CD4-positive, alpha-beta T cell treated with Interleukin-6 at 100 ng/mL for 8 hours (primary cell): ENCODE measurements around the gene SLC9A5.

Source experiments
- DNase-seq: peaks from one replicate; pipeline ENCODE4 v3.0.0-alpha.2; 2020; ENCODE audit warnings: mixed read lengths, low spot score

Gene SLC9A5

DNA sequence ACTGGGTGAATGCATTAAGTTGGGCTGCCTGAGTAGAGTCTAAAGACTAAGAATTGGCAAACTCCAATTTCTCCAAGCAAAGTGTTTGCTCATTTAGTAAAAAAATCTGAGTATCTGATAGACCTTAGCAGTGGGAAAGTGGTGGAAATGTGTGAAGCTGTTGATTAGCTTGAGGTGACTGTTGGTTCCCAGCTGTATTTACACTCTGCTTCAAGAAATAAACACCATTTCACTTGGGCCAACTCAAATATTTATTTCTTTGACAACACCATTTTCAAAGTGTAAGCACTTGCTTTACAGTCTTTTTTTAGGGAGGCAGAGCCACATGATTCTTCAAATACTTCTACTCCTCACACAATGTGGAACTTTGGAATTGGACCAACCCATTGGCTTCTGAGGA is 69.1 kb downstream of the SLC9A5 start:
- DNase-seq: no peak
